Caco-2 (cell line): ENCODE results near the gene CRYBG1. TPM values are rescaled to one million over a fixed set of nuclear protein-coding genes. Genes with fewer than 3 reads are reported as not detected.

Experiments used
- BruUV-seq: library from RNA; stranded (reverse); fragments of 400-500 nt; replicated peaks from 2 replicates; lab custom pipeline; 2021; lab: Mats Ljungman, UMichigan
- CTCF ChIA-PET: fragments of 300-600 bp; sonication (Branson Sonifier 250); formaldehyde crosslinking; loops from one replicate; lab custom pipeline; 2022; ENCODE audit warnings: antibody characterized with exemption; lab: Charles Lee
- POLR2A ChIA-PET: fragments of 300-600 bp; sonication (Branson Sonifier 250); formaldehyde crosslinking; loops from one replicate; lab custom pipeline; 2022; ENCODE audit warnings: antibody characterized with exemption; lab: Charles Lee
- DNase-seq, 2 experiments: peaks; one replicate each; pipeline versions ENCODE4 v3.0.0 to v3.0.0-alpha.2; 2020 to 2022
- H3K27me3 ChIP-seq: replicated peaks from 2 replicates; pipeline ENCODE4 v1.6.0; 2011; ENCODE audit warnings: low read length; ENCODE audit not compliant: control insufficient read depth, insufficient read depth
- H3K36me3 ChIP-seq: 2 replicates; pipeline ENCODE4 v1.5.1; 2011; ENCODE audit warnings: low read length; ENCODE audit not compliant: control insufficient read depth, insufficient read depth
- H3K4me1 ChIP-seq: fragments of 250-450 bp; sonication (Bioruptor Pico); 2 replicates; pipeline ENCODE4 v1.5.1; 2020; ENCODE audit warnings: mild to moderate bottlenecking
- H3K4me3 ChIP-seq: 2 replicates; pipeline ENCODE4 v1.5.1; 2011; ENCODE audit warnings: low read depth, mild to moderate bottlenecking, control low read depth, low read length
- H3K9me3 ChIP-seq: fragments of 250-450 bp; sonication (Bioruptor Pico); 2 replicates; pipeline ENCODE4 v1.5.1; 2020; ENCODE audit warnings: mild to moderate bottlenecking, moderate library complexity
- H3K27ac Mint-ChIP-seq: one replicate; pipeline ENCODE4 v1.8.0; 2022; ENCODE audit warnings: mixed read lengths; ENCODE audit not compliant: unreplicated experiment
- H3K27me3 Mint-ChIP-seq: one replicate; pipeline ENCODE4 v1.8.0; 2022; ENCODE audit warnings: mixed read lengths; ENCODE audit not compliant: insufficient read depth, unreplicated experiment
- H3K36me3 Mint-ChIP-seq: one replicate; pipeline ENCODE4 v1.8.0; 2022; ENCODE audit warnings: mild to moderate bottlenecking, mixed read lengths; ENCODE audit not compliant: insufficient read depth, unreplicated experiment
- H3K4me1 Mint-ChIP-seq: one replicate; pipeline ENCODE4 v1.8.0; 2022; ENCODE audit warnings: low read depth, mixed read lengths; ENCODE audit not compliant: unreplicated experiment
- H3K4me3 Mint-ChIP-seq: one replicate; pipeline ENCODE4 v1.8.0; 2022; ENCODE audit warnings: mild to moderate bottlenecking, moderate library complexity, mixed read lengths; ENCODE audit not compliant: unreplicated experiment
- H3K9me3 Mint-ChIP-seq: one replicate; pipeline ENCODE4 v1.8.0; 2022; ENCODE audit warnings: mixed read lengths; ENCODE audit not compliant: unreplicated experiment
- CTCF ChIP-seq, 2 experiments: fragments of 200-600 bp in 1 of 2; IDR thresholded peaks; 1 replicate in 1 of 2; 2 replicates in 1 of 2; pipeline versions ENCODE4 v1.5.1 to v1.8.0; 2011 to 2022; ENCODE audit warnings: antibody characterized with exemption in 1 of 2, control low read depth in 1 of 2, inconsistent platforms in 1 of 2, low read depth in 1 of 2, low read length in 1 of 2, mild to moderate bottlenecking in 1 of 2, moderate library complexity in 1 of 2; ENCODE audit not compliant: insufficient read depth in 1 of 2, severe bottlenecking in 1 of 2, unreplicated experiment in 1 of 2
- intact Hi-C: fragments of 100-400 bp; cut with micrococcal nuclease; formaldehyde crosslinking; loops from one replicate; pipeline ENCODE4 v1.10.0; 2022; ENCODE audit not compliant: unreplicated experiment
- total RNA-seq: library from RNA; stranded (reverse); gene quantifications from 2 replicates; pipeline ENCODE4 v1.2.3, GENCODE V29; 2022

The CRYBG1 gene
- total RNA-seq, 1 experiment from 2014 or later = 13.2 TPM

- H3K9me3 ChIP-seq = no peaks in the 10 kb centered on the region
- CTCF ChIA-PET = interaction anchor here (0.7 kb wide), 1 partner anchor 10 kb away, joined by 3 read pairs; no protein-coding TSS in a partner anchor
- H3K4me3 ChIP-seq = no peak overlapping the region
- H3K4me1 ChIP-seq = no peaks in the 10 kb centered on the region
- peaks cover 9% of the 10 kb centered on the region for H3K4me1 Mint-ChIP-seq
- BruUV-seq = no TSS peak
- H3K27me3 Mint-ChIP-seq = no peaks in the 10 kb centered on the region
- POLR2A ChIA-PET = no interaction called here
- no peaks in the 10 kb centered on the region for H3K36me3 ChIP-seq
- no peaks in the 10 kb centered on the region for H3K9me3 Mint-ChIP-seq
- H3K27me3 ChIP-seq = no peaks in the 10 kb centered on the region
- intact Hi-C loops = no loop called here
- TF ChIP-seq CTCF (IDR thresholded peaks at IDR 0.05; ENCODE audit: insufficient read depth in 1 of 2, low read depth in 1 of 2, low read length in 1 of 2, severe bottlenecking in 1 of 2, unreplicated experiment in 1 of 2) = no peak
- DNase-seq = no peak
- H3K4me3 Mint-ChIP-seq = no peak overlapping the region
- H3K27ac Mint-ChIP-seq = no peak overlapping the region
- no peaks in the 10 kb centered on the region for H3K36me3 Mint-ChIP-seq
Measured at GRCh38 chr6:106527979-106528378, 167.5 kb downstream of the CRYBG1 start.

- DNase-seq = no peak
- BruUV-seq = no TSS peak
- no peaks in the 10 kb centered on the region for H3K36me3 Mint-ChIP-seq
- no peak overlapping the region for H3K4me3 Mint-ChIP-seq
- H3K4me3 ChIP-seq = no peak overlapping the region
- H3K36me3 ChIP-seq = no peaks in the 10 kb centered on the region
- ChIA-PET POLR2A (no interaction called here), CTCF (interaction anchor here (0.7 kb wide), 1 partner anchor 9 kb away, joined by 3 read pairs; no protein-coding TSS in a partner anchor)
- H3K27me3 Mint-ChIP-seq = no peaks in the 10 kb centered on the region
- no peak for TF ChIP-seq CTCF (IDR thresholded peaks at IDR 0.05; ENCODE audit: insufficient read depth in 1 of 2, low read depth in 1 of 2, low read length in 1 of 2, severe bottlenecking in 1 of 2, unreplicated experiment in 1 of 2)
- peaks cover 9% of the 10 kb centered on the region for H3K4me1 Mint-ChIP-seq
- H3K27ac Mint-ChIP-seq = no peak overlapping the region
- H3K9me3 ChIP-seq = no peaks in the 10 kb centered on the region
- H3K9me3 Mint-ChIP-seq = no peaks in the 10 kb centered on the region
- no peaks in the 10 kb centered on the region for H3K27me3 ChIP-seq
- intact Hi-C loops = no loop called here
- H3K4me1 ChIP-seq = no peaks in the 10 kb centered on the region
Measured at GRCh38 chr6:106528521-106528920, 168.0 kb downstream of the CRYBG1 start.

- H3K36me3 Mint-ChIP-seq = no peaks in the 10 kb centered on the region
- no peak overlapping the region for H3K27ac Mint-ChIP-seq
- intact Hi-C loops = no loop called here
- no TSS peak for BruUV-seq
- no peaks in the 10 kb centered on the region for H3K36me3 ChIP-seq
- H3K4me3 ChIP-seq = no peak overlapping the region
- H3K9me3 ChIP-seq = no peaks in the 10 kb centered on the region
- no peak for DNase-seq
- CTCF ChIA-PET = no interaction called here
- TF ChIP-seq CTCF (IDR thresholded peaks at IDR 0.05; ENCODE audit: insufficient read depth in 1 of 2, low read depth in 1 of 2, low read length in 1 of 2, severe bottlenecking in 1 of 2, unreplicated experiment in 1 of 2) = no peak
- H3K4me3 Mint-ChIP-seq = no peak overlapping the region
- H3K27me3 Mint-ChIP-seq = no peaks in the 10 kb centered on the region
- no peaks in the 10 kb centered on the region for H3K4me1 ChIP-seq
- no peaks in the 10 kb centered on the region for H3K27me3 ChIP-seq
- H3K4me1 Mint-ChIP-seq = peaks cover 9% of the 10 kb centered on the region
- no peaks in the 10 kb centered on the region for H3K9me3 Mint-ChIP-seq
- POLR2A ChIA-PET = no interaction called here
Measured at GRCh38 chr6:106529438-106529837, 168.9 kb downstream of the CRYBG1 start.
